Calu3 (cell line): ENCODE data around the gene EMX2. TPM values are rescaled to one million over a fixed set of nuclear protein-coding genes. Genes with fewer than 3 reads are reported as not detected.
"Not testable (repeated sequence)": the region's sequence is repeated elsewhere in the genome, so short reads cannot be mapped to it uniquely, and the experiment has no call there.

Experiments
- BruUV-seq: library from RNA; stranded (reverse); fragments of 400-500 nt; replicated peaks from 2 replicates; lab custom pipeline; 2021; lab: Mats Ljungman, UMichigan
- CTCF ChIA-PET: fragments of 300-600 bp; sonication (Branson Sonifier 250); formaldehyde crosslinking; loops from one replicate; lab custom pipeline; 2022; ENCODE audit warnings: antibody characterized with exemption; lab: Charles Lee
- DNase-seq: peaks from one replicate; pipeline ENCODE4 v3.0.0; 2022
- H3K27ac Mint-ChIP-seq: one replicate; pipeline ENCODE4 v1.8.0; 2022; ENCODE audit warnings: mixed read lengths; ENCODE audit not compliant: unreplicated experiment
- H3K27me3 Mint-ChIP-seq: one replicate; pipeline ENCODE4 v1.8.0; 2022; ENCODE audit warnings: mixed read lengths; ENCODE audit not compliant: unreplicated experiment
- H3K36me3 Mint-ChIP-seq: one replicate; pipeline ENCODE4 v1.8.0; 2022; ENCODE audit warnings: mild to moderate bottlenecking, moderate library complexity, mixed read lengths; ENCODE audit not compliant: insufficient read depth, unreplicated experiment
- H3K4me1 Mint-ChIP-seq: one replicate; pipeline ENCODE4 v1.8.0; 2022; ENCODE audit warnings: mild to moderate bottlenecking, low read depth, mixed read lengths; ENCODE audit not compliant: unreplicated experiment
- H3K4me3 Mint-ChIP-seq: one replicate; pipeline ENCODE4 v1.8.0; 2022; ENCODE audit warnings: mild to moderate bottlenecking, low read depth, moderate library complexity, mixed read lengths; ENCODE audit not compliant: unreplicated experiment
- H3K9me3 Mint-ChIP-seq: one replicate; pipeline ENCODE4 v1.8.0; 2022; ENCODE audit warnings: low read depth, mixed read lengths; ENCODE audit not compliant: unreplicated experiment
- CTCF ChIP-seq: fragments of 200-600 bp; IDR thresholded peaks from one replicate; pipeline ENCODE4 v1.8.0; 2022; ENCODE audit warnings: antibody characterized with exemption; ENCODE audit not compliant: unreplicated experiment
- intact Hi-C: fragments of 100-400 bp; cut with micrococcal nuclease; formaldehyde crosslinking; loops from one replicate; pipeline ENCODE4 v1.10.0; 2022; ENCODE audit not compliant: unreplicated experiment
- total RNA-seq: library from RNA; stranded (reverse); gene quantifications from 2 replicates; pipeline ENCODE4 v1.2.3, GENCODE V29; 2022

The EMX2 gene
- total RNA-seq, 1 experiment from 2014 or later: not detected

- no peak overlapping the region for H3K27ac Mint-ChIP-seq
- no TSS peak for BruUV-seq
- no peaks in the 10 kb centered on the region for H3K36me3 Mint-ChIP-seq
- H3K27me3 Mint-ChIP-seq: peaks cover 56% of the 10 kb centered on the region
- H3K4me1 Mint-ChIP-seq: no peaks in the 10 kb centered on the region
- intact Hi-C loops: no loop called here
- H3K4me3 Mint-ChIP-seq: no peak overlapping the region
- CTCF ChIA-PET: no interaction called here
- no peak for DNase-seq
- H3K9me3 Mint-ChIP-seq: no peaks in the 10 kb centered on the region
- TF ChIP-seq CTCF: no peak
These were observed 39.0 kb upstream of the EMX2 start for GRCh38 chr10:117503244-117504205.

- H3K27ac Mint-ChIP-seq: no peak overlapping the region
- no peaks in the 10 kb centered on the region for H3K9me3 Mint-ChIP-seq
- no peak for DNase-seq
- TF ChIP-seq CTCF: no peak
- intact Hi-C loops: no loop called here
- no TSS peak for BruUV-seq
- H3K4me1 Mint-ChIP-seq: no peaks in the 10 kb centered on the region
- peaks cover 64% of the 10 kb centered on the region for H3K27me3 Mint-ChIP-seq
- no peak overlapping the region for H3K4me3 Mint-ChIP-seq
- CTCF ChIA-PET: no interaction called here
- H3K36me3 Mint-ChIP-seq: no peaks in the 10 kb centered on the region
These were observed 38.0 kb upstream of the EMX2 start for GRCh38 chr10:117504562-117504961.

- DNase-seq, CTCF ChIA-PET, H3K27ac Mint-ChIP-seq, H3K4me1 Mint-ChIP-seq, H3K4me3 Mint-ChIP-seq, H3K36me3 Mint-ChIP-seq, H3K9me3 Mint-ChIP-seq, BruUV-seq, intact Hi-C loops: not testable (repeated sequence)
- peaks cover 69% of the 10 kb centered on the region for H3K27me3 Mint-ChIP-seq
These were observed 35.5 kb upstream of the EMX2 start for GRCh38 chr10:117507081-117507480.

- CTCF ChIA-PET: no interaction called here
- H3K9me3 Mint-ChIP-seq: no peaks in the 10 kb centered on the region
- intact Hi-C loops: no loop called here
- no peaks in the 10 kb centered on the region for H3K36me3 Mint-ChIP-seq
- H3K4me1 Mint-ChIP-seq: no peaks in the 10 kb centered on the region
- no peak overlapping the region for H3K4me3 Mint-ChIP-seq
- no peak overlapping the region for H3K27ac Mint-ChIP-seq
- TF ChIP-seq CTCF: no peak
- no TSS peak for BruUV-seq
- DNase-seq: no peak
- peaks cover 70% of the 10 kb centered on the region for H3K27me3 Mint-ChIP-seq
These were observed 33.0 kb upstream of the EMX2 start for GRCh38 chr10:117509573-117509972.
